KOPT-K1 (cell line): ENCODE data around the gene S100A11.

ENCODE experiments used
- H3K27ac ChIP-seq: fragments of 200-600 bp; sonication (generic); 2 replicates; pipeline ENCODE4 v1.5.1; 2016; ENCODE audit warnings: antibody characterized with exemption, mild to moderate bottlenecking, low read depth, low read length; ENCODE audit not compliant: poor library complexity, severe bottlenecking
- H3K36me3 ChIP-seq: fragments of 200-600 bp; sonication (generic); 2 replicates; pipeline ENCODE4 v1.5.1; 2017; ENCODE audit warnings: antibody characterized with exemption, mild to moderate bottlenecking, low read length, moderate library complexity; ENCODE audit not compliant: insufficient read depth
- H3K9me3 ChIP-seq: fragments of 200-600 bp; sonication (generic); 2 replicates; pipeline ENCODE4 v1.5.1; 2017; ENCODE audit warnings: antibody characterized with exemption, low read length, mild to moderate bottlenecking; ENCODE audit not compliant: insufficient read depth, poor library complexity, severe bottlenecking

Gene S100A11

DNA sequence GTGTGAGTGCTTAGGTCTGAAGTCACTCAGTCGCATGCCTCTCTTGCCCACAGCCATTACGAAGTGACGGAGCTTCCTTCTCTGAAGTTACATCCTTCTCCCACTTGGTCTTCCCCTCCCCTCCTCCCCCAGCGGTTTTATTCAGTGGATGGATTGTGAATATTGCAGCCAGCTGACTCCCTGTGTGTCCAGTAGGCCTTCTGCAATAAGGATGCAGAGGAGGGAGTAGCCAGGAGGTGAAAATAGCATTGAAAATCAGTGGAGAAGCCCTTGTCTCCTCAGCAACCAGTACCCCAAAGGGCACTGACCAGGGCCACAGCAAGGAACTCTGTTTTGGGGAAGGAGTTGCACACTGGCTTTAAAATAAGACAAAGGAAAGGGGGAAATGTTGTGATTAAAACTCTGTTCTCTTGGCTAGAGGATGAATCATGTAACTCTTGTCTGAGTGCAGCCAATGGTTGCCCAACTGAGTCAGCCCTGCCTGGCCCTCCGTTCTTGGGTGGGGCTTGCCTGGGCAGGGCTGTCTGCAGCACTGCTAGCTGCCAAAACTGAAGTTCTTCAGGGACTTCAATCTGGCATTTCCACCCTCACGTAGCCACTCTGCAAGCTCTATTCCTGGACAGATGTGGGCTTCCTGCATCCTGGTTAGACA is 47.5 kb downstream of the S100A11 start:
- H3K27ac ChIP-seq, result no peak overlapping the region
- 0 out of 2 replicates have a peak, but pooled peaks cover 9% of the 10 kb centered on the region for H3K36me3 ChIP-seq
- no peaks in the 10 kb centered on the region for H3K9me3 ChIP-seq

DNA sequence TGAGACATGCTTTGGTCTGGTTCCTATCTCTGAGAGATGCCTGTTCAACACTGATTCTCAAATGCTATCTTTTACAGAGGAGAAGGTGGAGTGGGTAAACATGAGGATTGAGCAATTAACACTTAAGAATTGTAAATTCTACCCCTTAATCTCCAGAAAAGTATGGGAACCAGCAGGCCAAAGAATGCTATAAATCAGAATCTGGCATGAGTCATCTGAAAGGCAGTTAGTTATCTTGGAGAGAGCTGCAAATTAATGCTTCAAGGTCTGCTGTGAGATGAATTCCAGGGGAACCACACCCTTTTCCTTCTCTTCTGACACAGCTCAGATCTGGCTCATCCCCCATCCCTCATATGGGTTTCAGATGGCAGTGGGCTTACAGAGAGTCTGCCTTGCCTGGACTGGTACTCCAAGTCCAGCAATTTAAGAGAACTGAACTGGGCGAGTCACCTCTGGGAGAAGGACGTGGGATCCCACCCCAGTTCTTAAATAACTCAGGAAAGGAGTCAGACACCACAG is 48.3 kb downstream of the S100A11 start:
- Histone ChIP-seq H3K36me3 (0 out of 2 replicates have a peak, but pooled peaks cover 9% of the 10 kb centered on the region), H3K9me3 (no peaks in the 10 kb centered on the region), H3K27ac (no peak overlapping the region)

DNA sequence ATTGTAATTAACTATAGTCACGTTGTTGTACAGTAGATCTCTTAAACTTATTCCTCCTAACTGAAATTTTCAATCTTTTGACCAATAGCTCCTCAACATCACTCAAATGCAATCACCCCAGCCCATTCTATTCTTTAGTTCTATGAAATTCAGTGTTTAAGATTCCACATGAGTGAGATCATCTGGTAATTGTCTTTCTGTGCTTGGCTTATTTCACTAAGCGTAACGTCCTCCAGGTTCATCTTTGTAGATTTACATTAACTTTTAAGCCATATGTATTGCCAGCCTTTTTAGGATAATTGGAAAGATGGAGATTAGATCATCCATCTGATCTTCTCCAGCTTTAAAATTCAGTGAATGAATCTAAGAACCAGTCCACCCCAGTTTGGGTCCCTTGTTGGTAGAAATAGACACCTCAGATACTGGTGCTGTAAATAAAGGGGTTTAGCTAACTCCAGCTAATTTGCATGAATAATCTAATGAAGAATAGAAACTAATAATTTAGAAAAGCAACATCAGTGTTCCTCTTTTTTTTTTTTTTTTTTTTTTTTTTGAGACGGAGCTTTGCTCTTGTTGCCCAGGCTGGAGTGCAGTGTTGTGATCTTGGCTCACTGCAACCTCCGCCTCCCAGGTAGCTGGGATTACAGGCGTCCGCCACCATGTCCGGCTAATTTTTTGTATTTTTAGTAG is 50.2 kb downstream of the S100A11 start:
- H3K27ac ChIP-seq, result no peak overlapping the region
- no peaks in the 10 kb centered on the region for H3K9me3 ChIP-seq
- 0 out of 2 replicates have a peak, but pooled peaks cover 9% of the 10 kb centered on the region for H3K36me3 ChIP-seq

DNA sequence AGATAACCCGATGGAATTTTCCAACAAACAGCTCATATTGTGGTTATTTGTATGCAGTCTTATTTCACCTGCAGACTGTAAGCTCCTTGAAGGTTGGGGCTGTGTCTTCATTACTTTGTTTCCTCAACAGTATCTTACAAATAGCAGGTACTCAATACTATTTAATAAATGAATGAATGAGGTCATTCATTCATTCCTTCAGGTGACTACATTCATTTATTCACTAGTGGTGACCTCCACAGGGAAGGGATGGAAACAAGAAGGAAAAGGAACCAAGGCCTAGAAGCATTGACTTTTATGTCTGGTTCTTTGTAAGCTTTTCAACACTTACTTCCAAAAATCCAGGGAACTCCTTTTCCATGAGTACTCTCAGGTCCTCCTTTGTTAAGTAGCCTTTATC is 51.0 kb downstream of the S100A11 start:
- H3K36me3 ChIP-seq, result 0 out of 2 replicates have a peak, but pooled peaks cover 9% of the 10 kb centered on the region

DNA sequence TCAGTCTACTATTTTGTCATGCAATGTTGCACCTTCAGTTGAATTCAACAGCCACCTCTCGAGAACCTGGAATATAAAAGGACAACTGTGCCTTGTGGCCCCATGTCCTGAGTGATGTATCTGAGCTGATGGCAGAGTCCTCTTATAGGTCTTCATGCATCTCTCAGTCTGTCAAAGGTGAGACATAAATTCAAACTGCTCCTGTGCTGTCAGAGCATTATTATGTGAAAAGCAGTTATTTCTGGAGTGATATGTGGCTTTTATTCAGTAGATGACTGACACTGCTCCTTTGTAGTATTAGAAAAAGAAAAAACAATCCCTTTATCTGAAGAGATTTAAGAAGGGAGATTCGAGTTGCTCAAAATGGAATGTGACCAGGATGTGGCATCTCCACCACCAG is 51.5 kb downstream of the S100A11 start:
- Histone ChIP-seq H3K9me3 (no peaks in the 10 kb centered on the region), H3K27ac (no peak overlapping the region), H3K36me3 (0 out of 2 replicates have a peak, but pooled peaks cover 9% of the 10 kb centered on the region)

More for the DNA sequence above, 51.0 kb downstream of the S100A11 start:
- Histone ChIP-seq H3K9me3 (no peaks in the 10 kb centered on the region), H3K27ac (no peak overlapping the region)

DNA sequence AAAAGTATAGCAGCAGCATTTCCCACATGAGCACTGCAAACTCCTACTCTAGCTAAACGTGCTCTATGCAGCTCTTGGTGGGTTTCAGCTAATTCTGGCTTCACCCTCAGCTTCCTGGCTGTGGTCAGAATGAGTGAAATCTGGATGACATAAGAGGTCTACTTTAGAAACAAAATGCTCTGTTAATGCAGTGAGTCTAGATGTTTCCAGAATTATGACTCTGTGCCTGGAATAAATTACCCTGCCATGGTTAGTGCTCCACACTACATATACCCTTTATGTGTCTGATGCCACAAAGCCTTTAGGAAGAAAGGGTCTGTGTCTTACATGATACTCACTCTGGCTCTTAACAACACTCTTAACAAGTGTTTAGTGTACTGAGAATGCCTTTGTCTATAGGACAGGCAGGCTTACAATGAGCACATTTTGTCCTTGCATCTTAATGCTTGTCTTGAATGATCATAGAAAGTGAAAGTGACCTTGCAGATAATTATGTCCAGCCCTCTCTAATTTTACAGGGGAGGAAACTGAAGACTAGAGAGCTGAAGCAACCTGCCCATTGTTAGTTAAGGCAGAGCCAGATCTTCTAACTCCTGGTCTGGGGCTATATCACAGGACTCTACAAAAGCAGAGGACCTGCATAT is 52.4 kb downstream of the S100A11 start:
- no peak overlapping the region for H3K27ac ChIP-seq
- no peaks in the 10 kb centered on the region for H3K9me3 ChIP-seq
- 0 out of 2 replicates have a peak, but pooled peaks cover 9% of the 10 kb centered on the region for H3K36me3 ChIP-seq
